ACC112 (cell line): ENCODE results near the gene SLC35F5.
"Not testable (repeated sequence)": the region's sequence is repeated elsewhere in the genome, so short reads cannot be mapped to it uniquely, and the experiment has no call there.

Experiments used
- H2AFZ ChIP-seq: fragments of 200-600 bp; sonication (generic); one replicate; pipeline ENCODE4 v1.6.0; 2017; ENCODE audit warnings: antibody characterized with exemption, low read length; ENCODE audit not compliant: unreplicated experiment
- H3K27ac ChIP-seq: fragments of 200-600 bp; sonication (generic); 2 replicates; pipeline ENCODE4 v1.5.1; 2014; ENCODE audit warnings: low read depth, mild to moderate bottlenecking, antibody characterized with exemption, low read length, moderate library complexity
- H3K27me3 ChIP-seq: fragments of 200-600 bp; sonication (generic); 2 replicates; pipeline ENCODE4 v1.6.1; 2014; ENCODE audit warnings: mild to moderate bottlenecking, antibody characterized with exemption, low read length, moderate library complexity, mixed read lengths; ENCODE audit not compliant: insufficient read depth
- H3K36me3 ChIP-seq: fragments of 200-600 bp; sonication (generic); 2 replicates; pipeline ENCODE4 v1.6.1; 2016; ENCODE audit warnings: mild to moderate bottlenecking, antibody characterized with exemption, low read length, moderate library complexity, mixed read lengths; ENCODE audit not compliant: insufficient read depth
- H3K4me1 ChIP-seq: fragments of 200-600 bp; sonication (generic); one replicate; pipeline ENCODE4 v1.6.1; 2016; ENCODE audit warnings: low read length, mixed read lengths; ENCODE audit not compliant: insufficient read depth, unreplicated experiment, control insufficient read depth
- H3K4me3 ChIP-seq: fragments of 200-600 bp; sonication (generic); 2 replicates; pipeline ENCODE4 v1.5.1; 2014; ENCODE audit warnings: mild to moderate bottlenecking, low read depth, low read length
- H3K79me2 ChIP-seq: fragments of 200-600 bp; sonication (generic); one replicate; pipeline ENCODE4 v1.6.0; 2016; ENCODE audit warnings: low read length; ENCODE audit not compliant: control insufficient read depth, unreplicated experiment, insufficient read depth

The SLC35F5 gene

GRCh38 chr2:113697516-113697915, 58.9 kb downstream of the SLC35F5 start:
- no peak overlapping the region for H2AFZ ChIP-seq
- no peaks in the 10 kb centered on the region for H3K27me3 ChIP-seq
- H3K36me3 ChIP-seq: no peaks in the 10 kb centered on the region
- H3K27ac ChIP-seq: no peak overlapping the region
- H3K4me1 ChIP-seq: no peaks in the 10 kb centered on the region
- H3K4me3 ChIP-seq: no peak overlapping the region
- no peaks in the 10 kb centered on the region for H3K79me2 ChIP-seq

DNA sequence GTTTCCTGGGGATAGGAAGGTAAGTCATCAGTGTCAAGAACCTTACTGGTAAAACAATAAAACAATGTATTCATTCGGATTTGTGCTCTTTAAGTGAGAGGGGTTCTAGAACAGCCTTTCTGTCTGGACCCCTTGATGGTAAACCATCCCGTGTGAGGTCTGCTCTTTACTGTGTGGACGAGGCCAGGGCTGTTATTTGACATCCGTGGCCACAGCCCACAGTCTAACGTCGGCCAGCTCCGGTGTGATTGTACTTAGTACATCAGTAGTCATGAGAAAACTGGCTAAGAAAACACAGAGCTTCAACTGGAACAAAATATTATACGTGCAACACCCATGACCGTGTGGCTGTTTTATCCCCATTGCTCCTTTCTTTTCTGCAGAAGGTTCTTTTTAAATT, 62.0 kb downstream of the SLC35F5 start:
- H2AFZ ChIP-seq: no peak overlapping the region
- H3K4me1 ChIP-seq: no peaks in the 10 kb centered on the region
- no peaks in the 10 kb centered on the region for H3K79me2 ChIP-seq
- H3K27ac ChIP-seq: no peak overlapping the region
- H3K36me3 ChIP-seq: no peaks in the 10 kb centered on the region
- H3K4me3 ChIP-seq: no peak overlapping the region
- H3K27me3 ChIP-seq: no peaks in the 10 kb centered on the region

GRCh38 chr2:113692698-113693428, 63.6 kb downstream of the SLC35F5 start:
- Histone ChIP-seq H3K27me3 (no peaks in the 10 kb centered on the region), H2AFZ (no peak overlapping the region), H3K36me3 (no peaks in the 10 kb centered on the region), H3K4me3 (no peak overlapping the region), H3K4me1 (no peaks in the 10 kb centered on the region), H3K27ac (no peak overlapping the region), H3K79me2 (no peaks in the 10 kb centered on the region)

- not testable (repeated sequence) for H3K4me1 ChIP-seq, H3K27me3 ChIP-seq, H2AFZ ChIP-seq, H3K27ac ChIP-seq, H3K79me2 ChIP-seq, H3K4me3 ChIP-seq, H3K36me3 ChIP-seq
These were observed 65.6 kb downstream of the SLC35F5 start for GRCh38 chr2:113690871-113691270.

GRCh38 chr2:113686537-113686936, 69.9 kb downstream of the SLC35F5 start:
- H2AFZ ChIP-seq: no peak overlapping the region
- H3K27me3 ChIP-seq: peaks cover 4% of the 10 kb centered on the region; the same call in 1 of the 2 replicates
- H3K79me2 ChIP-seq: no peaks in the 10 kb centered on the region
- no peaks in the 10 kb centered on the region for H3K36me3 ChIP-seq
- H3K4me3 ChIP-seq: no peak overlapping the region
- no peak overlapping the region for H3K27ac ChIP-seq
- no peaks in the 10 kb centered on the region for H3K4me1 ChIP-seq

- Histone ChIP-seq H3K27ac (no peak overlapping the region), H3K36me3 (no peaks in the 10 kb centered on the region), H2AFZ (no peak overlapping the region), H3K4me3 (no peak overlapping the region), H3K4me1 (no peaks in the 10 kb centered on the region), H3K27me3 (peaks cover 4% of the 10 kb centered on the region), H3K79me2 (no peaks in the 10 kb centered on the region)
These were observed 71.0 kb downstream of the SLC35F5 start for GRCh38 chr2:113685471-113685870.

DNA sequence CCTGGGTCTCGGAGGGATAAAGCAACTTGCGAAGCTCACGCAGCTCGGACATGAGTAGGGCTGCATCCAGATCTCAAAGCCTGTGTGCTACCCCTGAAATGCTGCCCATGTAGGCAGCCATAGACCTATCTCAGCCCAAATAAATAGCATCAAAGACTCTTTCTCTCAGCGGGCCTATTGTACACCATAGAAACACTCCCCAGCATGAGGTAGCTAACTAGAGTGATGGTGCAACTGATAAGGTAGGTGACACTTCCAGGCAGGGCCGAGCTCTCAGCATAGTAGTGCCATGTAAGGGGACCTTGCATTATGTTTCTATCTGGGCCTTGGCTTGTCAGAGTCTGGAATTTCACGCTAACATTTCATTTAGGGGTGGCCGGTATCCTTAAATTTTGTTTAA, 77.0 kb downstream of the SLC35F5 start:
- Histone ChIP-seq H3K36me3 (no peaks in the 10 kb centered on the region), H3K27ac (no peak overlapping the region), H3K4me3 (no peak overlapping the region), H3K27me3 (peaks cover 46% of the 10 kb centered on the region), H3K79me2 (no peaks in the 10 kb centered on the region), H3K4me1 (no peaks in the 10 kb centered on the region), H2AFZ (no peak overlapping the region)

DNA sequence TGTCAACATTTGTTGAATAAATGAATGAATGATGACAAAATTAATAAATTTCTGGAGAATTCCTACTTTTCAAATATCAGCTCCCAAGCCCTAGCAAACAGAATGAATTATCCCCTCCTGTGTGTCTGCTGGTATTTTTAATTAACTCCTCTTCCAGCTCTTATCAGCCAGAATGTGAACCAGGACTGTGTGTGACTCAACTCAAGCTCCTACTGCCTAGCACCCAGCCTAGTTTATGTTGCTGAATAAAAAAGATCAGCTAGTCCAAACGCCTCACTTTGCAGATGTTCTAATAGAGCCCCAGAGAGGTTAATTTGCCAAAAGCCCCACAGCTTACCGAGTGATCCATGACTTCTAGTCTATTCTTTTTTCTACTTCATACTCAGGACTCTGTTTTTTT, 79.1 kb downstream of the SLC35F5 start:
- Histone ChIP-seq H2AFZ (no peak overlapping the region), H3K4me1 (no peaks in the 10 kb centered on the region)

DNA sequence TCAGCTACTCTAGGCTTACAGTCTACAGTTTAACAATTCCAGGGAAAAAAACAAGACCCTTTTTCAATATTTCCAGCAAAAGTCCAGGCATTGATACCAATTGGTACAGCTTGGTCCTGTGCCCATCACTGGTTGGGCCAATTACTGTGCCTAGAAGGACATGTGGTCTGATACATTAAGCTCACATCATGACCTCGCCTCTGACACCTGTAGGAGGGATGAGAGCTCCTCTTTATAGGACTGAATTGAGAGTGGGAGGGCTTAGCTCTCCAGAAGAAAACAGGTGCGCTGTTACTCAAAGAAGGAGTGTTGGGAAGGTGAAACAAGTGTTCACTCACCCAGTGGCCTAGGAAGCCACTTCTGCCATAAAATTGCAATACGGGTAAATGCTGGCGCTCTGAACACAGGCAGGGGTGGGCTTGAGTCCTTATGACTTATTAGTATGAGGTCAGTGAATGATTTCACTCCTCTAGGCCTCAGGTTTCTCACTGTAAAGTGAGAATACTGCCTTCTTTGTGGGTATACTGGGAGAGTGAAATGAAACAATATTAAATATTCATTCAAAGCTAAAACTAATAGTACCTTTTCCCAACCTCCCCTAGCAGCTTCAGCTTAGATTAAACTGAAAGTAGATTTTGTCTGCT, 79.7 kb downstream of the SLC35F5 start:
- Histone ChIP-seq H3K27me3 (peaks cover 54% of the 10 kb centered on the region), H3K36me3 (no peaks in the 10 kb centered on the region), H3K4me1 (no peaks in the 10 kb centered on the region), H3K4me3 (no peak overlapping the region), H3K27ac (no peak overlapping the region), H3K79me2 (no peaks in the 10 kb centered on the region), H2AFZ (no peak overlapping the region)

More for the DNA sequence above, 79.1 kb downstream of the SLC35F5 start:
- Histone ChIP-seq H3K27ac (no peak overlapping the region), H3K79me2 (no peaks in the 10 kb centered on the region), H3K27me3 (peaks cover 56% of the 10 kb centered on the region), H3K4me3 (no peak overlapping the region), H3K36me3 (no peaks in the 10 kb centered on the region)

GRCh38 chr2:113675875-113676274, 80.6 kb downstream of the SLC35F5 start:
- Histone ChIP-seq H3K36me3 (no peaks in the 10 kb centered on the region), H3K79me2 (no peaks in the 10 kb centered on the region), H3K27me3 (peaks cover 52% of the 10 kb centered on the region), H3K4me1 (no peaks in the 10 kb centered on the region), H2AFZ (no peak overlapping the region), H3K4me3 (no peak overlapping the region), H3K27ac (no peak overlapping the region)

DNA sequence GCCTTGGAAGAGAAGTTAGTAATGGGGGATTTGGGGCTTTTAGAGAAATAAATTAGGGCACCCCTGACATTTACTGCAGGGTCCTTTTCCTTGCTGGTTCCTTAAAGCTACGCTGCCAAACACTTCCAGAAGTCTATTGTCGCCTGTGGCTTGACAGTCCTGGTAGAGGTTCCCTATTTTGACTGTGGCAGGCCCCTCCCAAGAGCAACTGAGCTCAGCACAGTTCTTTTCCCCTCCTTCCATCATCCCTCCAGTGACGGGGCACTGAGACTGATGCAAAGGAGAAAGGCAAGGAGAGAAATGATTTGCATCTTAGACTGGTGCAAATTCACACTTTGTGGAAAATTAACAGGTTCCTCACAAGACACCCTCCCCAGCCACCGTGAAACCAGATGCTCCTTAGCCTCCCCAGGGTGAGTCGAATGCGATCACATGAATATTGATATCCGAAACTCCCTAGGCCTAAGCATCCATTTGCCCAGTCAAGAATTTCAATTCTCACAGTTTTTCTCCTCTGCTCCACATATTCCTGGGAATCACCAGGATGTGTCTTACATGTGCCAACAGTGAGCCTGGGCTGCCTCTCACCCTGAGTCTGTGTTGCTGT, 84.0 kb downstream of the SLC35F5 start:
- no peaks in the 10 kb centered on the region for H3K79me2 ChIP-seq
- H2AFZ ChIP-seq: no peak overlapping the region
- H3K36me3 ChIP-seq: no peaks in the 10 kb centered on the region
- H3K27me3 ChIP-seq: peaks cover 39% of the 10 kb centered on the region; the same call in 1 of the 2 replicates
- no peak overlapping the region for H3K27ac ChIP-seq
- H3K4me1 ChIP-seq: no peaks in the 10 kb centered on the region
- H3K4me3 ChIP-seq: no peak overlapping the region
